Parathyroid adenoma (tissue), 2 donors: ENCODE data around the gene KLHL1.

Experiments used
- H2AFZ ChIP-seq: fragments of 300-600 bp; sonication (generic); one replicate; pipeline ENCODE4 v1.7.0; 2017; ENCODE audit warnings: antibody characterized with exemption, mild to moderate bottlenecking
- H3K27ac ChIP-seq: fragments of 300-600 bp; sonication (generic); one replicate; pipeline ENCODE4 v1.7.0; 2017
- H3K27me3 ChIP-seq: fragments of 300-600 bp; sonication (generic); one replicate; pipeline ENCODE4 v1.7.0; 2017; ENCODE audit warnings: low read length; ENCODE audit not compliant: control insufficient read depth, insufficient read depth
- H3K36me3 ChIP-seq: fragments of 300-600 bp; sonication (generic); one replicate; pipeline ENCODE4 v1.7.0; 2017; ENCODE audit warnings: low read length; ENCODE audit not compliant: control insufficient read depth, insufficient read depth
- H3K4me1 ChIP-seq: fragments of 300-600 bp; sonication (generic); one replicate; pipeline ENCODE4 v1.7.0; 2017; ENCODE audit warnings: control low read depth
- H3K4me2 ChIP-seq: fragments of 300-600 bp; sonication (generic); one replicate; pipeline ENCODE4 v1.7.0; 2017; ENCODE audit warnings: low read length
- H3K4me3 ChIP-seq: fragments of 300-600 bp; sonication (generic); one replicate; pipeline ENCODE4 v1.7.0; 2017; ENCODE audit warnings: low read depth, low read length
- H3K79me2 ChIP-seq: fragments of 300-600 bp; sonication (generic); one replicate; pipeline ENCODE4 v1.7.0; 2017; ENCODE audit warnings: control low read depth
- H3K9ac ChIP-seq: fragments of 300-600 bp; sonication (generic); one replicate; pipeline ENCODE4 v1.7.0; 2017; ENCODE audit warnings: mild to moderate bottlenecking
- H3K9me3 ChIP-seq: fragments of 300-600 bp; sonication (generic); one replicate; pipeline ENCODE4 v1.7.0; 2017; ENCODE audit warnings: low read length; ENCODE audit not compliant: control insufficient read depth
- CTCF ChIP-seq: fragments of 300-600 bp; sonication (generic); IDR thresholded peaks from one replicate; pipeline ENCODE4 v1.7.0; 2017; ENCODE audit warnings: antibody characterized with exemption, mild to moderate bottlenecking
- donor health status: primary hyperparathyroidism.

The KLHL1 gene

DNA sequence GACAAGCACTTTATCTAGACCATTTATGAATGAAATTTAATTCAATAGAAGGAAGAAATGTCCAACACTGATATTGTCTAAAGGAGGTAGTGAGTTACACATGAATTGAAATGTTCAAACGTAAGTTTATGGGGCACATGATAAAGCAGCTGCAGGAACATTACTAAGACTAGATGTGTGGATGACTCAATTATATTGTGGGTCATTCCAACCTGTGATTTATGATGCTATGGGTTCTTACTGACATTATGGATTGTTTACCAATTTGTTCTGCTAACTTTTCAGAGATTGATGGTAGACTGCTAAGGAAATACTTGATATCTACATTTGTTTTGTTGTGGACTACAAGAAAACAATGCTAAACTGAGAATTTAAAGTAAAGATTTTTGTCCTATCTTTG is 56.7 kb downstream of the KLHL1 start:
- no peak overlapping the region for H3K27ac ChIP-seq
- no peaks in the 10 kb centered on the region for H3K27me3 ChIP-seq
- no peaks in the 10 kb centered on the region for H3K4me1 ChIP-seq
- no peak overlapping the region for H3K4me3 ChIP-seq
- H3K36me3 ChIP-seq: no peaks in the 10 kb centered on the region
- no peak overlapping the region for H3K4me2 ChIP-seq
- H2AFZ ChIP-seq: no peak overlapping the region
- H3K9me3 ChIP-seq: no peaks in the 10 kb centered on the region
- no peak overlapping the region for H3K9ac ChIP-seq
- no peaks in the 10 kb centered on the region for H3K79me2 ChIP-seq
- TF ChIP-seq CTCF: no peak

DNA sequence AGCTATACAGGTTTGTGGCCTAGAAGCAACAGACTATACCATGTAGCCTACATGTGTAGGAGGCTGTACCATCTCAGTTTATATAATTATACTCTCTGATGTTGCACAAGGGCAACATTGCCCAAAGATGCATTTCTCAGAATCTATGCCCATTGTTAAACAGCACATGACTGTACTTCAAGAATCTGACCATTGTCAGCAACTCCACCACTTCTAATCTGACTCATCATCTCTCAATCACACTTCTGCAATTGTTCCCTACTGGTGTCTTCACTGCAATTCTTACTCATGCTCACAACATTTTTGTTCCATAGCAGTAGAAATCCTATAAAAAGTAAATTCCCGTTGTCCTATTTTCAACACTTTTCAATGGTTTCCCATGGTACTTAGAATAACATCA is 64.6 kb downstream of the KLHL1 start:
- Histone ChIP-seq H2AFZ (no peak overlapping the region), H3K4me3 (no peak overlapping the region), H3K27me3 (no peaks in the 10 kb centered on the region), H3K27ac (no peak overlapping the region), H3K9ac (no peak overlapping the region), H3K4me1 (no peaks in the 10 kb centered on the region), H3K36me3 (no peaks in the 10 kb centered on the region), H3K9me3 (no peaks in the 10 kb centered on the region), H3K79me2 (no peaks in the 10 kb centered on the region), H3K4me2 (no peak overlapping the region)
- no peak for TF ChIP-seq CTCF

GRCh38 chr13:70042193-70042592 is 66.1 kb downstream of the KLHL1 start:
- Histone ChIP-seq H3K79me2 (no peaks in the 10 kb centered on the region), H2AFZ (no peak overlapping the region), H3K36me3 (no peaks in the 10 kb centered on the region), H3K4me1 (no peaks in the 10 kb centered on the region), H3K4me2 (no peak overlapping the region), H3K9ac (no peak overlapping the region), H3K27ac (no peak overlapping the region), H3K4me3 (no peak overlapping the region), H3K27me3 (no peaks in the 10 kb centered on the region), H3K9me3 (no peaks in the 10 kb centered on the region)
- no peak for TF ChIP-seq CTCF

DNA sequence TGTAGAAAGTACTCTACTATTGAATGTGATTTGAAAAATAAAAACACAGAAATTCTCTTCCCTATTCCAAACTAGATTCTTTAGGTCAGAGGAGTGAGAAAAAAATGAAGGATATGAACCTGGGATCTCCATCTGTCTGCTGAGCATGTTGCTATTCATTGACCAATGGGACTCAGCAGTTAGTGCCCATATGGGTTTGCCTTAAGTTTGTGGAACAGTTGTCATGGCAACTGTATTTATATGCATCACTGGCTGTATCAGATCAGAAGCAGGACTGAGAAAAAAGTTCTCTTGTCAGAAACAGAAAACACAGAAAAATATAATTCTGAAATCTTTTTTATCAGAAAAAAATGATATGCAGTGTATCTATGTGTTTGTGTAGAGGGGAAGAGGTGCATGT is 74.0 kb downstream of the KLHL1 start:
- Histone ChIP-seq H3K9me3 (no peaks in the 10 kb centered on the region), H2AFZ (no peak overlapping the region), H3K4me3 (no peak overlapping the region), H3K4me2 (no peak overlapping the region), H3K27me3 (no peaks in the 10 kb centered on the region), H3K36me3 (no peaks in the 10 kb centered on the region), H3K9ac (no peak overlapping the region), H3K4me1 (no peaks in the 10 kb centered on the region), H3K79me2 (no peaks in the 10 kb centered on the region), H3K27ac (no peak overlapping the region)
- TF ChIP-seq CTCF: no peak

GRCh38 chr13:70027551-70027950 is 80.7 kb downstream of the KLHL1 start:
- Histone ChIP-seq H2AFZ (no peak overlapping the region), H3K4me3 (no peak overlapping the region), H3K9me3 (no peaks in the 10 kb centered on the region), H3K4me1 (no peaks in the 10 kb centered on the region), H3K9ac (no peak overlapping the region), H3K27ac (no peak overlapping the region), H3K79me2 (no peaks in the 10 kb centered on the region), H3K27me3 (no peaks in the 10 kb centered on the region), H3K4me2 (no peak overlapping the region), H3K36me3 (no peaks in the 10 kb centered on the region)
- TF ChIP-seq CTCF: no peak
